Uterus (tissue), 2 donors: Measurements from ENCODE around the gene TLCD3B.

ENCODE experiments used
- CTCF ChIP-seq, 4 experiments: fragments of 200-600 bp in 2 of 4; fragments of 450-650 bp in 2 of 4; sonication (generic) in 2 of 4; IDR thresholded peaks; one replicate each; pipeline ENCODE4 v1.5.1; 2016 to 2019; ENCODE audit warnings: antibody characterized with exemption in 4 of 4, mild to moderate bottlenecking in 2 of 4, moderate library complexity in 1 of 4
- POLR2A ChIP-seq, 2 donors: fragments of 450-650 bp; IDR thresholded peaks; one replicate each; pipeline ENCODE4 v1.6.1; 2016; ENCODE audit warnings: antibody characterized with exemption in 2 of 2, mild to moderate bottlenecking in 1 of 2, moderate library complexity in 1 of 2

GRCh38 chr16:29990883-29991570, 40.0 kb downstream of the TLCD3B start:
- no peak for TF ChIP-seq POLR2A (IDR thresholded peaks at IDR 0.05)
- TF ChIP-seq CTCF (IDR thresholded peaks at IDR 0.05) = no peak
